Fibroblast of lung (primary cell): Measurements from ENCODE around the gene PCDHA10. TPM values are rescaled to one million over a fixed set of nuclear protein-coding genes. Genes with fewer than 3 reads are reported as not detected.
"Not testable (repeated sequence)": the region's sequence is repeated elsewhere in the genome, so short reads cannot be mapped to it uniquely, and the experiment has no call there.

Source experiments
- DNase-seq, 2 donors: peaks; one replicate each; pipeline versions ENCODE4 v3.0.0 to v3.0.0-alpha.2; 2010; ENCODE audit warnings: low read depth in 2 of 2
- H2AFZ ChIP-seq: 2 replicates; pipeline ENCODE4 v1.5.1; 2012; ENCODE audit warnings: low read length, control low read depth, inconsistent platforms
- H3K27ac ChIP-seq: 2 replicates; pipeline ENCODE4 v1.5.1; 2011; ENCODE audit warnings: low read length, control low read depth; ENCODE audit not compliant: insufficient read depth
- H3K27me3 ChIP-seq: 2 replicates; pipeline ENCODE4 v1.5.1; 2011; ENCODE audit warnings: mild to moderate bottlenecking, low read length; ENCODE audit not compliant: control insufficient read depth, insufficient read depth
- H3K36me3 ChIP-seq: 2 replicates; pipeline ENCODE4 v1.5.1; 2011; ENCODE audit warnings: low read length; ENCODE audit not compliant: control insufficient read depth, insufficient read depth
- H3K4me1 ChIP-seq: 2 replicates; pipeline ENCODE4 v1.5.1; 2011; ENCODE audit warnings: low read length; ENCODE audit not compliant: control insufficient read depth, insufficient read depth; ENCODE audit errors: extremely low read depth
- H3K4me2 ChIP-seq: 2 replicates; pipeline ENCODE4 v1.5.1; 2011; ENCODE audit warnings: low read length, control low read depth; ENCODE audit not compliant: insufficient read depth; ENCODE audit errors: extremely low read depth
- H3K4me3 ChIP-seq, 4 experiments: fragments of 200-600 bp in 1 of 4; sonication (generic) in 1 of 4; replicated peaks in 1 of 4; 2 replicates each; pipeline ENCODE4 v1.5.1; 2011 to 2016; ENCODE audit warnings: low read length in 4 of 4, low read depth in 3 of 4, mild to moderate bottlenecking in 3 of 4, control low read depth in 2 of 4, inconsistent platforms in 1 of 4, mixed read lengths in 1 of 4; ENCODE audit not compliant: insufficient read depth in 1 of 4; ENCODE audit errors: control extremely low read depth in 1 of 4
- H3K79me2 ChIP-seq: 2 replicates; pipeline ENCODE4 v1.5.1; 2012; ENCODE audit warnings: mild to moderate bottlenecking, low read length, inconsistent platforms; ENCODE audit not compliant: control insufficient read depth, insufficient read depth
- H3K9ac ChIP-seq: 2 replicates; pipeline ENCODE4 v1.5.1; 2011; ENCODE audit warnings: mild to moderate bottlenecking, low read length, control low read depth; ENCODE audit not compliant: insufficient read depth
- H3K9me3 ChIP-seq: 2 replicates; pipeline ENCODE4 v1.5.1; 2012; ENCODE audit warnings: low read depth, low read length; ENCODE audit not compliant: control insufficient read depth, insufficient read depth
- H4K20me1 ChIP-seq: 2 replicates; pipeline ENCODE4 v1.5.1; 2011; ENCODE audit warnings: low read length; ENCODE audit not compliant: control insufficient read depth, insufficient read depth; ENCODE audit errors: extremely low read depth
- EZH2 ChIP-seq: IDR thresholded peaks from 2 replicates; pipeline ENCODE4 v1.5.1; 2012; ENCODE audit warnings: low read length, control low read depth, mild to moderate bottlenecking; ENCODE audit errors: missing control alignments
- polyA plus RNA-seq, 2 donors: library from polyadenylated mRNA; depleted of rRNA in 1 of 2; stranded (reverse) in 1 of 2; unstranded in 1 of 2; fragments of >200 nt; gene quantifications; 2 replicates each; pipeline ENCODE4 v1.2.1, GENCODE V29; 2011 to 2012; ENCODE audit warnings: missing spikeins in 1 of 2
- total RNA-seq: library from RNA; depleted of rRNA; stranded (reverse); fragments of >200 nt; gene quantifications from 2 replicates; pipeline ENCODE4 v1.2.1, GENCODE V29; 2014
- TF ChIP-seq, protein P1 (sequence below), 2 donors: IDR thresholded peaks in 1 of 2; conservative IDR thresholded peaks in 1 of 2; 1 replicate in 1 of 2; 2 replicates in 1 of 2; pipeline ENCODE4 v1.5.1; 2011 to 2012; ENCODE audit warnings: low read length in 2 of 2, control low read depth in 1 of 2, inconsistent platforms in 1 of 2, low read depth in 1 of 2, mild to moderate bottlenecking in 1 of 2

Gene PCDHA10
- total and polyA plus RNA-seq, 2 donors (not counting 1 experiment from before 2014, with no cell fraction given) = 0.66 to 2.0 TPM

DNA sequence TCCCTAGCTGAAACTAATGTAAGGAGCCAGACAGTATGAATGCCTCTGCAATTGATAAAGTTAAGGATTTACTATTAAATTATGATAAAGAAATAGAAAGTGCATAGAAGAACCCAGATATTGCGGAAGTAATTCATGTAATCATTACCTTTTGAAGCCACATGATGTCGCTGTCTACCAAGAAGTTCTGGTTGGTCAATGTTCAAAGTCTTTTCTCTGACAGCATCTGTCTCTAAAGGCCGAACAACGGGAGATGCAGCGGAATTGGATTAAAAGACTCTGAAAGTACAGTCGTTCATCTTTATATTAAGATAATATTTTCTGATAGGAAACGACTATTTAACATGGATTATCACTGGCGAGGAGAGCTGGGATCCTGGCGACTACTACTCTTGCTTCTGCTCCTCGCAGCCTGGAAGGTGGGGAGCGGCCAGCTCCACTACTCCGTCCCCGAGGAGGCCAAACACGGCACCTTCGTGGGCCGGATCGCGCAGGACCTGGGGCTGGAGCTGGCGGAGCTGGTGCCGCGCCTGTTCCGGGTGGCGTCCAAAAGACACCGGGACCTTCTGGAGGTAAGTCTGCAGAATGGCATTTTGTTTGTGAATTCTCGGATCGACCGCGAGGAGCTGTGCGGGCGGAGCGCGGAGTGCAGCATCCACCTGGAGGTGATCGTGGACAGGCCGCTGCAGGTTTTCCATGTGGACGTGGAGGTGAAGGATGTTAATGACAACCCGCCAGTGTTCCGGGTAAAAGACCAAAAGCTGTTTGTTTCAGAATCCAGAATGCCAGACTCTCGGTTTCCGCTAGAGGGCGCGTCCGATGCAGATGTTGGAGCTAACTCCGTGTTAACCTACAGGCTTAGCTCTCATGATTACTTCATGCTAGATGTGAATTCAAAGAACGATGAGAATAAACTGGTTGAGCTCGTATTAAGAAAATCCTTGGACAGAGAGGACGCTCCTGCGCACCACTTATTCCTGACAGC lies 14.4 kb upstream of the PCDHA10 start, which contains the start of gene PCDHA8:
Gene PCDHA8, plus strand, starts transcription at position 210 of the 985 bp plus-strand sequence. Its CDS starts 135 bp downstream, at position 345.
- TF ChIP-seq EZH2 = no peak
- TF ChIP-seq, protein P1, sequence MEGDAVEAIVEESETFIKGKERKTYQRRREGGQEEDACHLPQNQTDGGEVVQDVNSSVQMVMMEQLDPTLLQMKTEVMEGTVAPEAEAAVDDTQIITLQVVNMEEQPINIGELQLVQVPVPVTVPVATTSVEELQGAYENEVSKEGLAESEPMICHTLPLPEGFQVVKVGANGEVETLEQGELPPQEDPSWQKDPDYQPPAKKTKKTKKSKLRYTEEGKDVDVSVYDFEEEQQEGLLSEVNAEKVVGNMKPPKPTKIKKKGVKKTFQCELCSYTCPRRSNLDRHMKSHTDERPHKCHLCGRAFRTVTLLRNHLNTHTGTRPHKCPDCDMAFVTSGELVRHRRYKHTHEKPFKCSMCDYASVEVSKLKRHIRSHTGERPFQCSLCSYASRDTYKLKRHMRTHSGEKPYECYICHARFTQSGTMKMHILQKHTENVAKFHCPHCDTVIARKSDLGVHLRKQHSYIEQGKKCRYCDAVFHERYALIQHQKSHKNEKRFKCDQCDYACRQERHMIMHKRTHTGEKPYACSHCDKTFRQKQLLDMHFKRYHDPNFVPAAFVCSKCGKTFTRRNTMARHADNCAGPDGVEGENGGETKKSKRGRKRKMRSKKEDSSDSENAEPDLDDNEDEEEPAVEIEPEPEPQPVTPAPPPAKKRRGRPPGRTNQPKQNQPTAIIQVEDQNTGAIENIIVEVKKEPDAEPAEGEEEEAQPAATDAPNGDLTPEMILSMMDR (conservative IDR thresholded peaks at IDR 0.05 in 1 of 2, IDR thresholded peaks at IDR 0.05 in 1 of 2; ENCODE audit: low read depth in 1 of 2, low read length in 2 of 2) = peak in 1 of 2 donors; percentile 10
- Histone ChIP-seq H3K4me2 (no peak within 1 kb of the TSS), H3K36me3 (no peaks in the 10 kb centered on the region), H3K4me3 (no peak within 1 kb of the TSS), H3K27me3 (no peaks in the 10 kb centered on the region), H3K79me2 (no peaks in the 10 kb centered on the region), H4K20me1 (no peaks in the 10 kb centered on the region), H3K4me1 (no peaks in the 10 kb centered on the region), H3K9me3 (no peaks in the 10 kb centered on the region), H2AFZ (no peak within 1 kb of the TSS), H3K9ac (no peak within 1 kb of the TSS), H3K27ac (no peak within 1 kb of the TSS)
- DNase-seq = no peak

DNA sequence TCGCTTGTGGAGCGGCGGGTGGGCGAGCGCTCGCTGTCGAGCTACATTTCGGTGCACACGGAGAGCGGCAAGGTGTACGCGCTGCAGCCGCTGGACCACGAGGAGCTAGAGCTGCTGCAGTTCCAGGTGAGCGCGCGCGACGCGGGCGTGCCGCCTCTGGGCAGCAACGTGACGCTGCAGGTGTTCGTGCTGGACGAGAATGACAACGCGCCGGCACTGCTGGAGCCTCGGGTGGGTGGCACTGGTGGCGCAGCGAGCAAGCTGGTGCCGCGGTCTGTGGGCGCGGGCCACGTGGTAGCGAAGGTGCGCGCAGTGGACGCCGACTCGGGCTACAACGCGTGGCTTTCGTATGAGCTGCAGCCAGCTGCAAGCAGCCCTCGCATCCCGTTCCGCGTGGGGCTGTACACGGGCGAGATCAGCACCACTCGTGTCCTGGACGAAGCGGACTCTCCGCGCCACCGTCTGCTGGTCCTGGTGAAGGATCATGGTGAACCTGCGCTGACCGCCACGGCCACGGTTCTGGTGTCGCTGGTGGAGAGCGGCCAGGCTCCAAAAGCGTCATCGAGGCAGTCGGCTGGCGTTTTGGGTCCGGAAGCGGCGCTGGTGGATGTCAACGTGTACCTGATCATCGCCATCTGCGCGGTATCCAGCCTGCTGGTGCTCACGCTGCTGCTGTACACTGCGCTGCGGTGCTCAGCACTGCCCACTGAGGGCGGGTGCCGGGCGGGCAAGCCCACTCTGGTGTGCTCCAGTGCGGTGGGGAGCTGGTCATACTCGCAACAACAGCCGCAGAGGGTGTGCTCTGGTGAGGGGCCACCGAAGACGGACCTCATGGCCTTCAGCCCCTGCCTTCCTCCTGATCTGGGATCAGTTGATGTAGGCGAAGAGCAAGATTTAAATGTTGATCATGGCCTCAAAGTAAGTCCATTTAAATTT lies 12.6 kb upstream of the PCDHA10 start:
- H3K27me3 ChIP-seq = no peaks in the 10 kb centered on the region
- H3K4me1 ChIP-seq = no peaks in the 10 kb centered on the region

DNA sequence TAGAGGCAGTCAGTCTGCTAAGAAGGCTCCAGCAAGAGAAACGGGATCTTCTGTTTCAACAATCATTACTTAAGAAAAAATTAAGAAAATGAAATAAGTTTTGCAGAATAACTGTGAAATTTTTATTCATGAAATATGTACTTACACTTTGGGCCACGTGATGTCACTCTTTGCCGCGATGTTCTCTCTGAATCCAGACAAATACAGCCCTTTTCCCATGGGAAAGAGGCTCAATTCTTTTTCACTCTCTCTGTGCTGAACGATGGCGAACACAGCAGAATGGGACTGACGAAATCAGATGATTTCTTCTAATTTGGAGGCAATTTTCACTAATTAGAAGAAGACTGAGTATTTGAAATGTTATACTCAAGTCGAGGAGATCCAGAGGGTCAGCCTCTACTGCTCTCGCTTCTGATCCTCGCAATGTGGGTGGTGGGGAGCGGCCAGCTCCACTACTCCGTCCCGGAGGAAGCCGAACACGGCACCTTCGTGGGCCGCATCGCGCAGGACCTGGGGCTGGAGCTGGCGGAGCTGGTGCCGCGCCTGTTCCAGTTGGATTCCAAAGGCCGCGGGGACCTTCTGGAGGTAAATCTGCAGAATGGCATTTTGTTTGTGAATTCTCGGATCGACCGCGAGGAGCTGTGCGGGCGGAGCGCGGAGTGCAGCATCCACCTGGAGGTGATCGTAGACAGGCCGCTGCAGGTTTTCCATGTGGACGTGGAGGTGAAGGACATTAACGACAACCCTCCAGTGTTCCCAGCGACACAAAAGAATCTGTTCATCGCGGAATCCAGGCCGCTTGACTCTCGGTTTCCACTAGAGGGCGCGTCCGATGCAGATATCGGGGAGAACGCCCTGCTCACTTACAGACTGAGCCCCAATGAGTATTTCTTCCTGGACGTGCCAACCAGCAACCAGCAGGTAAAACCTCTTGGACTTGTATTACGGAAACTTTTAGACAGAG lies 7.3 kb upstream of the PCDHA10 start, which contains the start of gene PCDHA9:
Gene PCDHA9, plus strand, starts transcription at position 244 of the 964 bp plus-strand sequence. Its CDS starts 114 bp downstream, at position 358.
- H3K9ac ChIP-seq = not testable (repeated sequence)

More for the DNA sequence above, 12.6 kb upstream of the PCDHA10 start:
- Histone ChIP-seq H3K9me3 (no peaks in the 10 kb centered on the region), H3K36me3 (no peaks in the 10 kb centered on the region), H2AFZ (no peak overlapping the region), H3K4me2 (no peak overlapping the region), H4K20me1 (no peaks in the 10 kb centered on the region), H3K79me2 (no peaks in the 10 kb centered on the region), H3K9ac (no peak overlapping the region), H3K4me3 (no peak overlapping the region), H3K27ac (no peak overlapping the region)
- no peak for DNase-seq
- TF ChIP-seq, protein P1 (conservative IDR thresholded peaks at IDR 0.05 in 1 of 2, IDR thresholded peaks at IDR 0.05 in 1 of 2; ENCODE audit: low read depth in 1 of 2, low read length in 2 of 2) = no peak
- no peak for TF ChIP-seq EZH2

DNA sequence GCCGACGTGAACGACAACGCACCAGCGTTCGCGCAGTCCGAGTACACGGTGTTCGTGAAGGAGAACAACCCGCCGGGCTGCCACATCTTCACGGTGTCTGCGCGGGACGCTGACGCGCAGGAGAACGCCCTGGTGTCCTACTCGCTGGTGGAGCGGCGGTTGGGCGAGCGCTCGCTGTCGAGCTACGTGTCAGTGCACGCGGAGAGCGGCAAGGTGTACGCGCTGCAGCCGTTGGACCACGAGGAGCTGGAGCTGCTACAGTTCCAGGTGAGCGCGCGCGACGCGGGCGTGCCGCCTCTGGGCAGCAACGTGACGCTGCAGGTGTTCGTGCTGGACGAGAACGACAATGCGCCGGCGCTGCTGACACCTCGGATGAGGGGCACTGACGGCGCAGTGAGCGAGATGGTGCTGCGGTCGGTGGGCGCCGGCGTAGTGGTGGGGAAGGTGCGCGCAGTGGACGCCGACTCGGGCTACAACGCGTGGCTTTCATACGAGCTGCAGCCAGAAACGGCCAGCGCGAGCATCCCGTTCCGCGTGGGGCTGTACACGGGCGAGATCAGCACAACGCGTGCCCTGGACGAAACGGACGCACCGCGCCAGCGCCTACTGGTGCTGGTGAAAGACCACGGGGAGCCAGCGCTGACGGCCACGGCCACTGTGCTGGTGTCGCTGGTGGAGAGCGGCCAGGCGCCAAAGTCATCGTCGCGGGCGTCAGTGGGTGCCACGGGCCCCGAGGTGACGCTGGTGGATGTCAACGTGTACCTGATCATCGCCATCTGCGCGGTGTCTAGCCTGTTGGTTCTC lies 5.7 kb upstream of the PCDHA10 start:
- H4K20me1 ChIP-seq, H2AFZ ChIP-seq, H3K36me3 ChIP-seq, H3K79me2 ChIP-seq, H3K4me3 ChIP-seq, H3K9me3 ChIP-seq, H3K4me2 ChIP-seq, DNase-seq, H3K27ac ChIP-seq, H3K27me3 ChIP-seq, H3K4me1 ChIP-seq, H3K9ac ChIP-seq: not testable (repeated sequence)

More for the DNA sequence above, 7.3 kb upstream of the PCDHA10 start, which contains the start of gene PCDHA9:
- not testable (repeated sequence) for H3K9me3 ChIP-seq, H3K4me2 ChIP-seq, H3K36me3 ChIP-seq, H2AFZ ChIP-seq, H4K20me1 ChIP-seq, H3K4me1 ChIP-seq, H3K4me3 ChIP-seq, H3K79me2 ChIP-seq, H3K27ac ChIP-seq, H3K27me3 ChIP-seq
- DNase-seq = peak in 1 of 2 donors; percentile 9
